Activated T-cell treated with anti-CD3 and anti-CD28 coated beads, Interleukin-2, amount 50 U/mL, for 4 hours (primary cell): ENCODE results near the gene RUNX3. TPM values are rescaled to one million over a fixed set of nuclear protein-coding genes. Genes with fewer than 3 reads are reported as not detected.
"Not testable (repeated sequence)": the region's sequence is repeated elsewhere in the genome, so short reads cannot be mapped to it uniquely, and the experiment has no call there.

ENCODE experiments used
- ATAC-seq, 2 donors: fragments of 200-7000 bp; cut with Tn5 transposase; one replicate each; pipeline ENCODE4 v1.10.0; 2021
- DNase-seq: peaks from one replicate; pipeline ENCODE4 v3.0.0-alpha.2; 2020
- H3K27me3 Mint-ChIP-seq: one replicate; pipeline ENCODE4 v1.8.0; 2021; ENCODE audit warnings: low read depth, mixed read lengths
- H3K36me3 Mint-ChIP-seq: one replicate; pipeline ENCODE4 v1.8.0; 2022; ENCODE audit warnings: mixed read lengths; ENCODE audit not compliant: insufficient read depth
- H3K4me1 Mint-ChIP-seq: one replicate; pipeline ENCODE4 v1.8.0; 2021; ENCODE audit warnings: low read depth, mixed read lengths
- H3K4me3 Mint-ChIP-seq: one replicate; pipeline ENCODE4 v1.8.0; 2021; ENCODE audit warnings: mild to moderate bottlenecking, moderate library complexity, mixed read lengths
- H3K9me3 Mint-ChIP-seq: one replicate; pipeline ENCODE4 v1.8.0; 2021; ENCODE audit warnings: mixed read lengths
- total RNA-seq, 3 donors: library from RNA; stranded (reverse); gene quantifications; one replicate each; pipeline ENCODE4 v1.2.1, GENCODE V29; 2021

The RUNX3 gene
- total RNA-seq, result 100 to 1,000 TPM; 236 to 264 (median 258) TPM

DNA sequence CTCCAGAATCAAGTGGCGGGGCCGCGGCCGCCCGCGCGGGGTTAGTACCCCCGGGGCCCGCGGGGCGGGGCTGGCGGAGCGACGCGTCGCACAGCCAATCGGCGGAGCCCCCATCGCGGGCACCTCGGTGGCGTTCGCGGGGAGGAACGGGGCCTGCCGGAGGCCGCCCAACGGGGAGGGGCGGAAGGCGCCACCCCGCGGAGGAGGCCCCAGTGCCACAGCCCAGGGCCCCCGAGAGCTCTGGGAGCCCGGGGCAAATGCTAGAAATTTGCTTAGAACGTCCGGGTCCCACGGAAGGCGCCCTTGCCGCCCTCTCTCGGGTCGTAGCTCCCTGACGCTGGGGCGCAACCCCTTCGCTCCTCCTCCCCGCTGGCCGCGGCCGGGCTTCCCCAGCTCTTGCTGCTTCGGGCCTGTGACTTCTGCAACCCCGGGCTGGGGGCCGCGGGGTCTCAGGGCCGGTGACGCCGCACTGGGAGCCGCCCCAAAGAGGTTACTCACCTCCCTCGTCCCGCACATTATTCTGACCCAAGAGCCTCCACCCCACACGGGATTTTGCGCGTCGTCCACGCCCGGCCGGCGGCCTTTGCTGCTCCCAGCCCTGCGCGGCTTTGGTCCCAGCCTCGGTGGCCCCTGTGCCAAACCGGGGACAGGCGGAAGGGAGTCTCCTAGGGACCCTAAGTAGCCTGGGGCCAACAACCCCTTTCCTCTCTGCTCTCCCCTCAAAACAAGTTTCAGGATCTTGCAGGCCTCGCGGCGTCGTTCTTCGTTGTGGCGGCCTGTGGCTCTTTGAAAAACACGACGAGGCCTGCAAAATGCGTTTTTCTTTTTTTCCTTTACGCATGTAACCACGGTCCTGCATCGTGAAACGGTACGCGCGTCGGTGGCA is at the start of gene RUNX3:
Gene RUNX3, minus strand, starts transcription at position 17 of the 886 bp plus-strand sequence. CDS start 408 bp downstream, outside the sequence.
- H3K27me3 Mint-ChIP-seq, result no peaks in the 10 kb centered on the region
- H3K9me3 Mint-ChIP-seq, result no peaks in the 10 kb centered on the region
- peak within 1 kb of the TSS; percentile 97 for H3K4me3 Mint-ChIP-seq
- ATAC-seq (peak; percentile 79 to 83), DNase-seq (peak; percentile 92)
- H3K4me1 Mint-ChIP-seq, result peaks cover 53% of the 10 kb centered on the region
- peaks cover 30% of the 10 kb centered on the region for H3K36me3 Mint-ChIP-seq

DNA sequence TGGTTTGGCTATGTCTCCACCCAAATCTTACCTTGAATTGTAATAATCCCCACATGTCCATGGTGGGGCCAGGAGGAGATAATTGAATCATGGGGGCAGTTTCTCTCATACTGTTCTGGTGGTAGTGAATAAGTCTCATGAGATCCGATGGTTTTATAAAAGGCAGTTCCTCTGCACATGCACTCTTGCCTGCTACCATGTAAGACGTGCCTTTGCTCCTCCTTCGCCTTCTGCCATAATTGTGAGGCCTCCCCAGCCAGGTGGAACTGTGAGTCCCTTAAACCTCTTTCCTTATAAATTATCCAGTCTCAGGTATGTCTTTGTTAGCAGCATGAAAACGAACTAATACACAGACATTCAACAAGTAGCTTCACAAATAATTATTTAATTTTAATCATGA is 49.2 kb upstream of the RUNX3 start:
- H3K36me3 Mint-ChIP-seq, H3K4me3 Mint-ChIP-seq, DNase-seq, H3K27me3 Mint-ChIP-seq, ATAC-seq: not testable (repeated sequence)
- Mint-ChIP-seq H3K4me1 (peaks cover 67% of the 10 kb centered on the region), H3K9me3 (peaks cover 25% of the 10 kb centered on the region)

DNA sequence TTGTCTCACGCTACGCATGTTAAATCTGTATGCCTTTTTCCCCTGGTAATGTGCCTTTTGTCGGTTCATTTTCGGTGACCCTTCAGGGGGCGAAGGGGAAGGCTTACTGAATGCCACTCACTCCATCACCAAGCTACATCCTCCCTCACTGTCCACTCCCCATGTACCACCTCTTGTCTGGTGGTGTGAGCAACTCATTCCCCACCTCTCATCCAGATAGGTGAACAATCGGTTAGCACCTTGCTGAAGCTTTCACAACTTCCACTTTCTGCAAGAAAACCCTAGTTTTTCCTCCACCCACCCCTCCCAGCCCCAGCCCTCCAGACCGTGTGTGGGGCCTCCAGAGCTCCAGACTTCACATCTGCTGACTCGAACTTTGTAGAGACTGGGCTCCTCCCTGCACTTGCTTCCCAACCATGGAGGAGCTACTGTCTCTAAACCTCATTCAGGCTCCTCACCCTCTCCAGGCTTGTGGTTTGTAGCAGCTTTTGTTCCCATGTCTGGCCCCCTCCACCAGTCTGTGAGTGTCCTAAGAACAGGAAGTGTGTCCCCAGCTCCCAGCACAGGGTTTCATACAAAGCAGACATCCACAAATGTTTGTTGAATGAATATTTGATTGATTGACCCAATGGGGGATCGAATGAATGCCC is 48.4 kb upstream of the RUNX3 start:
- peaks cover 28% of the 10 kb centered on the region for H3K9me3 Mint-ChIP-seq
- H3K4me1 Mint-ChIP-seq, result peaks cover 63% of the 10 kb centered on the region
- no peak overlapping the region for H3K4me3 Mint-ChIP-seq
- H3K27me3 Mint-ChIP-seq, result no peaks in the 10 kb centered on the region
- peaks cover 5% of the 10 kb centered on the region for H3K36me3 Mint-ChIP-seq
- DNase-seq (no peak), ATAC-seq (peak; percentile 37 to 56)

DNA sequence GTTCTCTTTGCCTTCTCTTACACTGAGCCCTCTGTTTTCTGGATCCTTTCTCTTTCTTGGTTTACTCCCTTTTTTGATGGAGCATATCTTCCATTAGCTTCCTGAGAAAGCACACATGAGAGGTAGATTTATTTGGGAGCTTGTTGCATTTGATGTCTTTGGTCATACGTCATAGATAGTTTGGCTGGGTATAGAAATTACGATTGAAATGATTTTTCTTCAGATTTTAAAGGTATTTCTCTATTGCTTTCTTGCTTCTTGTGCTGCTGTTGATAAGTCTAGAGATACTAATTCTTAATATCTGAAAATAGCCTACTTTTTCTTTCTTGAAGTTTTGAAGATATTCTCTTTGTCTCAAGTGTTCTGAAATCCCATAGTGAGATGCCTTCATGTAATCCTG is 45.3 kb upstream of the RUNX3 start:
- no peak for DNase-seq
- ATAC-seq, result no peak
- Mint-ChIP-seq H3K36me3 (peaks cover 5% of the 10 kb centered on the region), H3K4me3 (no peak overlapping the region), H3K9me3 (peaks cover 28% of the 10 kb centered on the region), H3K27me3 (no peaks in the 10 kb centered on the region), H3K4me1 (peaks cover 62% of the 10 kb centered on the region)

DNA sequence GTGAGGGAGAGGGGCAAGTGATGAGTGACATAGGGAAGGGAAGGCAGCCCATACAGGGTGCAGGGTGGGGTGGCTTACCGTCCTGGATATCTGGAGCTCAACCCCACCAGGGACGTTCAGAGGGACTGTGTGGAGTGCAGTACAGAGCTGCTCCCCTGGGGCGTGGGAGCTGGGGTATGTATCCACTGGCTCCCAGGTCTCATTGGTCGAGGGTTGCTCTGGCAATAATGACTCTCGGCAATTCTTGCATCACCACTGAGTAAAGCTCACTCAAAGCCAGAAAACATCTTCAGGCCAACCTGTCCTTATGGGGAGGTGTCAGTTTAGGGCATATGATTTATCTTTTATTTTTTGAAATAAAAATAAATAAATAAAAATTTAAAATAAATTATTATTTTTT is 43.2 kb upstream of the RUNX3 start:
- Mint-ChIP-seq H3K27me3 (no peaks in the 10 kb centered on the region), H3K36me3 (peaks cover 5% of the 10 kb centered on the region), H3K4me3 (no peak overlapping the region), H3K4me1 (peaks cover 57% of the 10 kb centered on the region), H3K9me3 (peaks cover 28% of the 10 kb centered on the region)
- DNase-seq (no peak), ATAC-seq (no peak)

DNA sequence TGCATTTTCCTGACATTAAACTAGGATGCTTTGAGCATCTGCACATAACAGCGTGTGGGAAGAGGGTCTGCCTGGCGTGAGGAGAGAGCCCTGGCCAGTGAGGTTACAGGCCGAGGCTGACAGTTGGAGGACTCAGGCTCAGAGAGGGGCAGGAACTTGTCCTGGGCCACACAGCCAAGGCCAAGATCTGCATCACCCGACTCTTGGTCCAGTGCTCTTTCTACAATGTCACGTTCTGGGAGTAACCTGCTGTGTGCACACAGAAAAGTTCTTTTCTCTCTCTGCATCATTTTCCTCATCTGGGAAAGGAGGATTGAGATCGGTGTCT is 42.8 kb upstream of the RUNX3 start:
- no peak for ATAC-seq
- H3K27me3 Mint-ChIP-seq, result no peaks in the 10 kb centered on the region
- H3K4me3 Mint-ChIP-seq, result no peak overlapping the region
- H3K9me3 Mint-ChIP-seq, result peaks cover 28% of the 10 kb centered on the region
- DNase-seq, result no peak
- H3K36me3 Mint-ChIP-seq, result peaks cover 5% of the 10 kb centered on the region
- peaks cover 55% of the 10 kb centered on the region for H3K4me1 Mint-ChIP-seq

DNA sequence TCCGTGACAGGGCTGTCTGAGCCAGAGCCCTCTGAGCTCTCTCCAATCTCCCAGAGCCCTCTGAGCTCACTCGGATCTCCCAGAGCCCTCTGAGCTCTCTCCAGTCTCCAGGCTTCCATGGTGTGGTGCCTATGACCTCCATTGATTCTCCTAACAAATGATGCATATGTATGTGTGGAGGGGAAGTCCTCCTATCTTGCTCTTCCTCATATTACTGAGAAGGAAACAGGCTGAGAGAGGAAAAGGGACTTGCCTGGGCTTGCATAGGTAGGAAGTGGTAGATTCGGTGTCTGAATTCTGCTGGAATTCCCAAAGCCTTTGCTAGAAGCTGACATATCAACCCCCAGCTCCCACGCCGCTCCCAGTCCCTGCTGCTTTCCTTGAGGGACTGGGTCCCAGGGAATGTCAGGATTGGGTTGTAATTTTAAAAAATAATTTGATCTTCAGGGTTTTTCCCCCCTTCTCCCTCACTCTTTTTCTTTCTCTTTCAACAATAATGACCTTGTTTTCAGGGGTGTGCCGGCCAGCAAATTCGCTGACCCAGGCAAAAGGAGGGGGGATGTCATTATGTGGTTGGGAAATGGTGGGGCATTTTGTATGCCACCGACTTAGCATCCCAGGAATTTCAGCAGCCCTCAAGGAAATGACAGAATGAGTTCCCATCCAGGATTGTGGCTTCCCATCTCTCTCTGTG is 42.3 kb upstream of the RUNX3 start:
- DNase-seq (no peak), ATAC-seq (no peak)
- Mint-ChIP-seq H3K27me3 (no peaks in the 10 kb centered on the region), H3K4me1 (peaks cover 54% of the 10 kb centered on the region), H3K9me3 (peaks cover 28% of the 10 kb centered on the region), H3K4me3 (no peak overlapping the region), H3K36me3 (peaks cover 5% of the 10 kb centered on the region)

DNA sequence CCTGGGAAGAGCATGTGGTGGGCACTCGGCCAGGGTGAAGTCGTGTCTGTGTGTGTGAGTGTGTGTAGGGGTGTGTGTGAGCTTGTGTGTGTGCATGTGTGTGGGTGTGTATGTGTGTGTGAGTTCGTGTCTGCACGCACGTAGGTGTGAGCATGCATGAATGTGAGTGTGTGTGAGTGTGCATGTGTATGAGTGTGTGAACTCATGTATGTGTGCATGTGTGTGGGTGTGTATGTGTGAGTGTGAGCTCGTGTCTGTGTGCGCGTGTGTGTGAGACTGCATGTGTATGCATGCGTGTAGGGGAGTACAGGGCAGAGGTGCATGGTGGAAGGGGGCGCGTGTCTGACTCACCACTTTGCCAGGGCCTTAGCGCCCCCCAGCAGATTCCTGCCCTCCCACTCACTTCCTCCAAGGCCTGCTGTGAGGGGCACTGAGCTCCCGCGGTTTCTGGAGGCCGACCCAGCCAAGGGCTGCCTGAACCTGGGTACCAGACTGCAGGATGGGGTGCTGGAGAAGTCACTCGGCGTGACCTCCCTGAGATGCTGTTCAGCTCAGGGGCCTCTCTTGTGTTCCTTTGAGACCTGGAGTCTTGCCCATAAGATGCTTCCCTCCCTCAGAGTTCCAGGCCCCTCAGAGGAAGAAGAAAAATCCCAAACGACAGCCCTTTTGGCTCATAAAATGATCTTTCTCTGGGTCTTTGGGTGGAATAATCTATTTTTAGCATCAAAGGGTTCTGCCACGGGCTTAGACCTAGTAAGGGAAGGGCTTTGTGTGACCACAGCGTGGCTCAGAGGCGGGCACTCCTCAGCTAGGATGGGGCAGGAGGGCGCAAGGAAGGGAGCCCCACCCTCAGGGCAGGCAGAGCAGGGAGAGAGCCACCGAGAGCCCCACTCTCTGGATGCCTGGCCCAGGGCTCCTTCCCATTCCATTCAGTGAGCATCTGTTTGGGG is 41.1 kb upstream of the RUNX3 start:
- Mint-ChIP-seq H3K27me3 (no peaks in the 10 kb centered on the region), H3K9me3 (peaks cover 21% of the 10 kb centered on the region), H3K4me1 (peaks cover 60% of the 10 kb centered on the region), H3K36me3 (peaks cover 4% of the 10 kb centered on the region), H3K4me3 (no peak overlapping the region)
- DNase-seq (no peak), ATAC-seq (peak in 1 of 2 donors; percentile 18)

DNA sequence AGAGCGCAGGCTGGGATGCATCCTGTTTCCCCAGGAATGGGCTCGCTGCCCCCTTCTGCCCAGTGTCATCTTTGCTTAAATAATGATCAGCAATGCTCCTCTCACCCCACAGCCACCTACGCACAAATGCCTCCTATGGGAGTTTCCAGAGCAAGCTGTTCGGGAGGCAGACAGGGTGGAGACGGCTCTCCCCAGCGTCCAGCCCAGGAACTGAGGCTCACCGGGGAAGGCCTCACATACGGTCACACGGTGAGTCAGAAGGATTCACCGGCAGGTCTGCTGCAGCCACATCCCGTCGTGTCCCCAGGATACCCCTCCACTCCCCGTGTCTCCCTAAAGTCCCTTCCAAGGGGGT is 40.3 kb upstream of the RUNX3 start:
- Mint-ChIP-seq H3K9me3 (peaks cover 15% of the 10 kb centered on the region), H3K27me3 (no peaks in the 10 kb centered on the region), H3K4me3 (no peak overlapping the region), H3K4me1 (peaks cover 68% of the 10 kb centered on the region), H3K36me3 (peaks cover 4% of the 10 kb centered on the region)
- ATAC-seq, result no peak
- no peak for DNase-seq

DNA sequence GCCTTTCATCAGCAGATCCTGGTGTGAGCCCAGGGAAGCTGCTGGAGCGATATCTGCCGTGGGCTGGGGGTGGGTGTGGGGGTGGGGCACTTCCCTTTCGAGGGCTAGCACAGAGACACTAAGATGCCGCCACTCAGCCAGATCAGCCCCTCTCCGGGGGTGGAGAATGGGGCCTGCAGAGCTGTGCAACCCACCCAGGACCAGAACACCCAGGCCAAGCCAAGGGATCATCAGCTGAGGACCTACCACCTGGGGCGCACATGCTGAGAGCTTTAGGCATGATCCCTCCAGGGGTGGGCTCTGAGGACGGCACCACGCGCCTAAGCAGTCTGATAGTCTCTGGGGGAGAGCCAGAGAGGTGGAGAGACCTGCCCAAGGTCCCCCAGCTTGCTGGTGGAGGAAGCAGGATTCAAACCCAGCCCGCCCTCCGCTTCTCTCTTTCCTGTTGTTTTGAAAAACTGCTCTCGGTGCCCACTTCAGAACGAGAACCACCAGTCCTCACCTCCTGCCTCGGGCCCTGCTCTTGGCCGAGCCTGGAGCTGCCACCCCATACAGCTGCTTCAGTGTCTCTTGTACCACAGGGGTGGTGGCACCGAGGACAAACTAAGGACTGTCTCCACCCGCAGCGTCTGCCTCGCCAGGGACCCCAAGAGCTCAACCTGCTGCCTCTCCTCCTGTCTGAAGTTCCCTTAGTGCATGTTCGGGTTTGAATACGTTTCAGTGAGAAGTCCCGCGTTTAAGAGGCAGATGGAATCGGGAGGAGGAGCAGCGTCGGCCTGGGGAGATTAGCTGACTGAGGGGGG is 39.7 kb upstream of the RUNX3 start:
- Mint-ChIP-seq H3K9me3 (peaks cover 9% of the 10 kb centered on the region), H3K4me1 (peaks cover 73% of the 10 kb centered on the region), H3K4me3 (no peak overlapping the region), H3K27me3 (no peaks in the 10 kb centered on the region), H3K36me3 (peaks cover 3% of the 10 kb centered on the region)
- DNase-seq (no peak), ATAC-seq (no peak)

DNA sequence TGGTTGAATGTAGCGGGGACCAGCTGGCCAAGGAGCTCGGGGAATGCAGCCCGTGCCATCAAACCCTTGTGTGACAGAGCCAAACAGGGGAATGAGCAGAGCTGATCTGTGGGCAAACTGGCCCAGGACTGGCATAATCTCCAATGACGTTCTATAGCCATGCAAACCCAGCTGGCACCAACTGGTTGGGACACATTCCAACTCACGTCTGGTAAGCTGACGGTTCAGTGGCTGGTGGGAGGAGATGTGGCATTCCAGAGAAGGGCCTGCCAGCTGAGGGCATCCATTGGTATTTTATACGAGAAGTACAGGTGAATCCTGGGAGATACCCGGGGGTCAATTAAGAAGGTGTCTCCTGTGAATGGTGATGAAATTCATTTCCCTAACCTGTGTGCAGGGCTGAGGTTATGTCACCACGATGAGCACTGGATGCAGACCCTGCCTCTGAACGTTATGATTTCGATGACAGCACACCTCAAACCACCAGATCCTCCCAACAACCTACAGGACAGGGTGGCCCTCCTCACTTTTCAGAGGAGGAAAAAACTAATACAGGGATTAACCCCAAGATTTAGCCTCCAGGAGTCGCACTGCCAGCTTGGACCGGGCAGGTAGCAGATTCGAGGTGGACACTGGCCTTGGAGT is 39.0 kb upstream of the RUNX3 start:
- Mint-ChIP-seq H3K27me3 (no peaks in the 10 kb centered on the region), H3K4me1 (peaks cover 74% of the 10 kb centered on the region), H3K36me3 (no peaks in the 10 kb centered on the region), H3K4me3 (no peak overlapping the region), H3K9me3 (peaks cover 2% of the 10 kb centered on the region)
- DNase-seq (no peak), ATAC-seq (no peak)

DNA sequence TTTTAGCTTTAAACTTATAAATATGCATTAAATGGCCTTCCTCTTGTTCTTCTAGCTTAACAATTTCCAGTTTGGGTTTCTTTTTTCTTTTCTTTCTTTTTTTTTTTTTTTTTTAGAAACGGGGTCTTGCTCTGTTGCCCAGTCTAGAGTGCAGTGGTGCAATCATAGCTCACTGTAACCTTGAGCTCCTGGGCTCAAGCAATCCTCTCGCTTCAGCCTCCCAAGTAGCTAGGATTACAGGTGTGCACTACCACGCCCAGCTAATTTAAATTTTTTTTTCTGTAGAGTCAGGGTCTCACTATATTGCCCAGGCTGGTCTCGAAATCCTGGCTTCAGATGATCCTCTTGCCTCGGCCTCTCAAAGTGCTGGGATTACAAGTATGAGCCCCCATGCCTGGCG is 37.9 kb upstream of the RUNX3 start:
- Mint-ChIP-seq H3K4me3 (no peak overlapping the region), H3K9me3 (no peaks in the 10 kb centered on the region), H3K27me3 (no peaks in the 10 kb centered on the region), H3K4me1 (peaks cover 80% of the 10 kb centered on the region), H3K36me3 (no peaks in the 10 kb centered on the region)
- ATAC-seq (no peak), DNase-seq (no peak)

DNA sequence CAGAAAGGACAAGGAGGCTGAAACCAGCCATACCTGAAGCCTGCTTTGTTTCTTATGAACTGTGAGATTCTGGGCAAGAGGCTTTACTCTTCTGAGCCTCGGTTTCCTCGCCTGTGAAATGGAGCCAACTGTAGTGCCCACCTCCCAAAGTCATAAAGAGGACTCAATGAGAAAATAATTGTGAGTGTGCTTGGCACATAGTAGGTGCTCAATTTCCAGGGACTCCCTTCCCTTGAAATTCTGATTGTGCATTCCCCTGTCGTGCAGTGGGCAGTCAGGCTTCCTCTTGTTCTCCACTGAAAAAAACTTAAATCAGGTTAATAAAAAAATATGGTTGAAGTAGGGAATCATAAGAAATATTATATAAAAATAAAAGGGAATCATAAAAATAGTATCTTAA is 37.5 kb upstream of the RUNX3 start:
- peaks cover 80% of the 10 kb centered on the region for H3K4me1 Mint-ChIP-seq
- no peak for DNase-seq
- H3K27me3 Mint-ChIP-seq, result no peaks in the 10 kb centered on the region
- no peaks in the 10 kb centered on the region for H3K36me3 Mint-ChIP-seq
- no peak overlapping the region for H3K4me3 Mint-ChIP-seq
- H3K9me3 Mint-ChIP-seq, result no peaks in the 10 kb centered on the region
- no peak for ATAC-seq
